ENCODE measurements around the gene DYNLT1.
A peak's percentile ranks its signal among the peaks of the same experiment; 100 is the strongest.
"Not testable (repeated sequence)": the region's sequence is repeated elsewhere in the genome, so short reads cannot be mapped to it uniquely, and the experiment has no call there.

DYNLT1 gene

DNA sequence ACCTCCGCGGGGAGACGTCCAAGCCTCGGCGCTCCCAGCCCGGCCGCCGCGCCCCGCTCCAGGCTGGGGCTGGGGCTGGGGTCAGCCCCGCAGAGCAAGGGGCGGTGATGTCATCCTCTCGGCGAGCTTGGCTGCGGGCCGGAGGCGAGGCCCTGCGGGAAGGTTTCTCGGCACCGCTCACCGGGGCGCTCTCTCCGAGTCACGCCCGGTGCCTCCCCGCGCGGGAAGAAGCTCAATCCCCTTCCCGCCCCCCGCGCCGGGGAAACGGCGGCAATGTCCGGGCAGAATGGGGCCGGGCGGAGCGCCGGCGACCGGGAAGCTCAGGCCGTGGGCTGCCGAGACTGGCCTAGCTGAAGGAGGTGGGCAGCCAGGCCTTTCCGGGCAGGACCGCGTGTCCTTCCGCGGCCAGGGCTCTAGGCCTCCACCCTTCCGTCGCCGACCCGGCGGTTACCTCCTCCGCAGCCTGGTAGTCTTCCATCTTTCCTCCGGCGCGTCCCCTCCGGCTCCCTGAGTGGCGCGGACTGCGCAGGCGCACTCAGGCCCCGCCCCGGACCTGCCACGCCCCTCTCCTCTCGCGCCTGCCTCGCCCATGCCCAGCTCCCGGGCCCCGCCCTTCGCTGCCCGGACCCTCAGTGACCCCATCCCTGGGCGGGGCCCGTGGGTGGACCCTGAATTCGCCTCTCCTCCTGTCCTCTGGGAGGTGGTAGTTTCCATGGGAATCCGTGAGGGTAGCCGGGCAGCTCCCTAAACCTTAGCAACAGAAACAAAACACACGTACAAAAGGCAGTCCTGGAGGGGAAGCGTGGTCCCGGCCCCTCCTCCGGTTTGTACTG is at the start of gene DYNLT1:
DYNLT1 (minus strand) TSS at position 513 of the 833 bp plus-strand sequence; CDS start at position 478, 35 bp downstream.
- DNase-seq (ENCODE audit: low read depth in 2 of 2) = peak; percentile 85 to 90

- DNase-seq (ENCODE audit: low read depth in 2 of 2) = no peak
Measured at GRCh38 chr6:158688860-158689259, 44.3 kb upstream of the DYNLT1 start.

DNA sequence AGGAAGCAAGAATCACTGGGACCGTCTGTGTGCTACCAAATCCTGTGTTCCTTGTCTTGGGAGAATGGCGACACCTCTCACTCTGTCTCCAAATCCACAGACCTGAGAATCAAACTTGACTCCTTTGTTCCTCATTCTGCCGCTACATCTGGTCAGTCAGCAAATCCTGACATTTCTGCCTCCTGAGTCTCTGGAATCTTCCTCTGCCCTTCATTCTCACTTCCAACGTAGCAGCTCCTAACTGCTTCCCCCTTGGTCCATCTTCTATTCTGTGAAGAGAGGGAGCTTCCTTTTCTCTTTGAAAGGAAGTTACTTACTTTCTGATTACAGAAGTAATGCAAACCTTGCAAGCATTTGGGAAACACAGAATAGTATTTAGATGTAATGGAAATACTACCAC is 43.0 kb upstream of the DYNLT1 start:
- DNase-seq (ENCODE audit: low read depth in 2 of 2) = no peak

DNA sequence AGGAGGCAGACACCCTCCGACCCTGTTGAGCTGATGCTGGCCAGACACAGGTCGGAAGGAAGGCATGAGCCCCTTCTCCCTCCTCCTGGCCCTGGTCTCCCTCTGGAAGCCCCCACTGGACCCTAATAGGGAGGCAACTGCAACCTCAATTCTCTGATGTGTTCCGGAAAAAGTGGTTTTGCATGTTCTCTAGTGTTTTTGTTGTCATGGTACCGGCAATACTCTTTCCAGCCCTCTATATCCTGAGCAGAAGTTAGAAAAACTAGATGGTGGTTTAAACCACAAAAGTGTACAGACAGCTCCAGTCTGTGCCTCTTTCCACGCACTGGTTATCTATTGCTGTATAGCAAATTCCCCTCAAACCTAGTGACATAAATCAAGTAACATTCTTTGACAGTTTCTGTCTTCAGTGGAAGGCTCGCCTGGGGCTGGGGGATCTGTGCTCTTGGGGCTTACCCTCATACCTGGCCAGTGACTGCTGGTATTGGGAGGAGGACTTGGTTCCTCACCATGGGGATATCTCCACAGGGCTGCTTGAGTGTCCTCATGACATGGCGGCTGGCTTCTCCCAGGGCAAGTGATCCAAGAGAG is 42.3 kb upstream of the DYNLT1 start:
- peak in 1 of 2 donors; percentile 7 for DNase-seq (ENCODE audit: low read depth in 2 of 2)

- DNase-seq (ENCODE audit: low read depth in 2 of 2) = no peak
Measured at GRCh38 chr6:158686311-158686710, 41.8 kb upstream of the DYNLT1 start.

GRCh38 chr6:158684745-158685324 is 40.3 kb upstream of the DYNLT1 start:
- DNase-seq (ENCODE audit: low read depth in 2 of 2) = no peak

DNA sequence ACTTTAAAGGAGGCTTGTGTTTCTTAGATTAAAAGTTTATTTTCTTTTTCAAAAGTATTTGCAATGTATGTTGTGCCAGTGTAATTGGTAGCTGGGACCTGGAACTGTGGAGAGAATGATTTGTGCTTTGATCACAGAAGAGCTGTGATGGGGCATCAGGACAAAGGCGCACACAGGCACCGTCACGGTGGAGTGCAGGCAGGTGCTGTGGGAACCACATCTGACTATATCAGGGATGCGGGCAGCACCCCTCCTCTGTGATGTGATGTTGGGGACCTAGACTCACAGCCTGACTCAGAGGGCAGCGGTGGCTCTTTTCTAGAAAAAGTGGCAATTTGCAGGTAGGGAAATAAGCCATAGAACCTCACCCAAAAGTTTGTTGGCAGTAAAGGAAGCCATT is 39.8 kb upstream of the DYNLT1 start:
- DNase-seq (ENCODE audit: low read depth in 2 of 2) = no peak

GRCh38 chr6:158680481-158680880 is 35.9 kb upstream of the DYNLT1 start:
- DNase-seq (ENCODE audit: low read depth in 2 of 2) = no peak

- DNase-seq (ENCODE audit: low read depth in 2 of 2) = no peak
Measured at GRCh38 chr6:158680015-158680414, 35.5 kb upstream of the DYNLT1 start.

DNA sequence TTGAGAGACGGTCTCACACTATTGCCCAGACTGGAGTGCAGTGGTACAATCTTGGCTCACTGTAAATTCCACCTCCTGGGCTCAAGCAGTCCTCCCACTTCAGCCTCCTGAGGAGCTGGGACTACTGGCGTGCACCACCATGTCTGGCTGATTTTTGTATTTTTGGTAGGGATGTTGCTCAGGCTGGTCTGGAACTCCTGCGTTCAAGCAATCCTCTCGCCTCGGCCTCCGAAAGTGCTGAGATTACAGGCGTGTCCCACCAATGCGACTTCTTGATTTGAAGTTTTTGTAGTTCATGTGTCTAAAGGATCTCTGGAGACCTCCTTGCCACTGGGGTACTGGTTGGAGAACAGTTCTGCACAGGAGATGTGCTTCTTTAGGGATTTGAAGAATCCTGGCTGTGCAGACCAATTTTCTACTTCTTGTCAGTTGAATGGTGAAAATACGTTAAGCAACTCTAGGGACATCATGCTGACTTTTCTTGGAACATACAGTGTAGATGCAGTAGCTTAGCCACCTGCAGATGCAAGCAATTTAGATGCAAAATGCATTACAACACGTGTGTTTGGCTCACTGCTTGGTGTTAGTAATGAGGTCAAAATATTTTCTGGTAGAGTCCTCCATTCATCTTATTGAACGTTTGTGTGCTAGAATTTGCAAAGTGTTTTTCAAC is 33.5 kb upstream of the DYNLT1 start:
- no peak for DNase-seq (ENCODE audit: low read depth in 2 of 2)

DNA sequence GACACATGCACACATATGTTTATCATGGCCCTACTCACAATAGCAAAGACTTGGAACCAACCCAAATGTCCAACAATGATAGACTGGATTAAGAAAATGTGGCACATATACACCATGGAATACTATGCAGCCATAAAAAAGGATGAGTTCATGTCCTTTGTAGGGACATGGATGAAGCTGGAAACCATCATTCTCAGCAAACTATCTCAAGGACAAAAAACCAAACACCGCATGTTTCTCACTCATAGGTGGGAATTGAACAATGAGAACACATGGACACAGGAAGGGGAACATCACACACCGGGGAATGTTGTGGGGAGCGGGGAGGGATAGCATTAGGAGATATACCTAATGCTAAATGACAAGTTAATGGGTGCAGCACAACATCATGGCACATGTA is 32.6 kb upstream of the DYNLT1 start:
- not testable (repeated sequence) for DNase-seq (ENCODE audit: low read depth in 2 of 2)

DNA sequence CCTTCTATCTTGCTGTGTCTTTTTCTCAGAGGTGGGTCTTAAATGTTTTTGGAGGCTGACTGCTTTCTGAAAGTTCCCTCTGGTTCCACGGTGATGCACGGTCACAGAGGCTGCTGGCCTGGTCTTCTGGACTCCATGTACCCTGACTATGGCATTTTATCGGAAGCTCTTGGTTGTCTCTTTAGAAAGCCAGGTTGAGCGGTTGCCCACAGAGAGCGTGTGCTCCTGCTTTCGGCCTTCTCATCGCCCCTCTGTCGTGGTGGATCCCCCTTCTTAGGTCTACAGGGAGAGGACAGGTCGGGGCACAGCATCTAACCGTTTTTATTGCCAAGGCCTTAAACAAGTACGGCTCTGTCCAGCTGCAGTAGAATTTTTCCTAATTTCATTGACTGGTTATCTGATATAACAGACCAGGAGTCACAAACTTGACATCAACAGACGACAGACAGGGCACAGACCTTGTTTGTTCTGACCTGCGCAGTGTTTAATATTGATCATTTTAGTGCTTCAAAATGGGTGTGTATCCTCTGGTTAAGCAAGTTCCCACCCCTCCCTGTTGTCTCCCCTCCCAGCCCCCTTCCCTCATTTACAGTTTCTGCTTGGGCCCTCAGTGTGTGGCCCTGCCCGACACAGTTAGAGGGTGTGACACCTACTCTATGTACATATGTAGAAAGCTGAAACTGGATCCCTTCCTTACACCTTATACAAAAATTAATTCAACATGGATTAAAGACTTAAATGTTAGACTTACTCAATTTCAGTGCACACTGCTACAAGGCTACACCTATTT is 30.0 kb upstream of the DYNLT1 start:
- no peak for DNase-seq (ENCODE audit: low read depth in 2 of 2)

GRCh38 chr6:158672726-158673125 is 28.2 kb upstream of the DYNLT1 start:
- no peak for DNase-seq (ENCODE audit: low read depth in 2 of 2)

- not testable (repeated sequence) for DNase-seq (ENCODE audit: low read depth in 2 of 2)
Measured at GRCh38 chr6:158672119-158672518, 27.6 kb upstream of the DYNLT1 start.

DNA sequence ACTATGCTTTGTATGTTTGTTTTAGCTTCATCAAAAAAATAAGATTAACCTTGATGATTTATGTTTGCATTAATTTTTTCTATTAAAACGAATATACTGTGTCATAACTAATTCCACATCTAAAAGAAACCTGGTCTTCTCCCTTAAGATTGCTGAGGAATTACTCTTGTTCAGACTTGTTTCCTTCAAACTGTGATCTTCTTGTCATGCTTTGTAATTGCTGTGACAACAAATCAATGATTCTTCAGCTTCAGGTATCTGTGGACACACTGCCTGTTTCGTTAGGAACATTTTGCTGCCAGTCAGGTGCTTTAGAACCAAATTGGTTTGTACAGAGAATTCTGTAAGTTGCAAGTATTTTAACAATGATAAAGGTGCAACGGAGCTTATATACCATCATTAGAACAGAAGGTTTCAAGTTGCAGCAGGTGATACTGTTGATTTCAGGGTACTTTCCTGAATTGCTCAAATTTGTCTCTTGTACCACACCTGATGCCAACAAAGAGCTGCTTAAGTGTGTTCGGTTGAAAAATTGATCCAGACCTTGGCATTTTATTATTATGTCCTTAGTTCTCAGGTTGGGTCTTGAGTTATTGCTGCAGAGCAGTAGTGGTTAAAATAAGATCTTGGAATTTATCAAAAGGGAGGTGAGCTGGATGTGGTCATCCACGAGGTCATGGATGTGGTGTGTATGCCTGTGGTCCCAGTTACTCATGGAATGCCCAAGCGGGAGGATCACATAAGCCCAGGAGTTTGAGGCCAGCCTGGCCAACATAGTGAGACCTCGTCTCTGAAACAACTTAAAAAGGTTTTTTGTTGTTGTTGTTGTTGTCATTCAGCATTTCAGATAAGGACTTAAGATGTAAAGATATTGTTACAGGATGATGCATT is 24.8 kb upstream of the DYNLT1 start:
- DNase-seq (ENCODE audit: low read depth in 2 of 2) = no peak

DNA sequence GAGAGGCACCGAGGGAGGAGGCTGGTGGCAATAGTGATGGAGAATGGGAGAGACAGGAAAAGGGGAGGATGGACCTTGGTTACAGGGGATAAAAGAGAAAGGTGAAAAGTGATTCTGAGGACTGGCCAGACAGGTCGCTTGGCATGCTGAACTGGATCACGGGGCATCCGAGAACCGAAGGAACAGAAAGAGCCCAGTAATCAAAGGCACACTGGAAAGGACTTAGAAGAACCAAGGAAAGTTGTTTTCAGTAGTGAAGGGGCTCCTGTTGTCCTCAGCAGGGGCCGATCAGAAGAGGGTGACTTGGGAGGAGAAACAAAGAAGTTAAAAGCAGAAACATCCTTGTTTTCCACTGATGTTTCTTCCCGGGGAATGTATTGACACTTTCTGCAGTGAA is 24.2 kb upstream of the DYNLT1 start:
- no peak for DNase-seq (ENCODE audit: low read depth in 2 of 2)

DNA sequence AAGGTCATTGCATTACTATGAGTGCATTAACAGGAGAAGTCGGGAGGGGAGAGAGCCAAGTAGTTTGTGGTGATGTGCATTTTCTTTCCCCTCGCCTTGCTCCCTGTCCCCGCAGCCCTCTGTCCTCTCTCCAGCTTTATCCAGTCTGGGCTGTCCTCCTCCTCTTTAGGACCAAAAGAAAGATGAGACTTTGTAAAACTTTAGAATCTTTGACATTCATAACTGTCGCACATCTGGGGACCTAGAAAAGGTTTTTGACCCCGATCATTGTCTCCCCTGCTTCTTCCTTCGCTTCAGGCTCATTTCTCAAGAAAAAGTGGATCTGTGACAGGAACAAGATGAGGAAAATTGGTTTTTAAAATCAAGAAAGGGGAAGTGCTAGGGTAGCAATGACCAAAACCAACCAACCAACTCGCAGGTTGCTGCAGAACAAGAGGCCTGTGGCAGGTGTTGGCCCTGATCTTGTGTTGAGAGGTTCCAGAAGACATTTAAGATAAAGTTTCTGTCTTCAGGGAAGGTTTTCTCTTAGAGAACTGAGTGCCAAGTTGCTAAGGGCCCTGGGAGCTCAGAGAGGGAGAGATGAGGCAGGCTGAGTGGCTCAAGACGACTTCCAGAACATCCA is 22.9 kb upstream of the DYNLT1 start:
- no peak for DNase-seq (ENCODE audit: low read depth in 2 of 2)

DNA sequence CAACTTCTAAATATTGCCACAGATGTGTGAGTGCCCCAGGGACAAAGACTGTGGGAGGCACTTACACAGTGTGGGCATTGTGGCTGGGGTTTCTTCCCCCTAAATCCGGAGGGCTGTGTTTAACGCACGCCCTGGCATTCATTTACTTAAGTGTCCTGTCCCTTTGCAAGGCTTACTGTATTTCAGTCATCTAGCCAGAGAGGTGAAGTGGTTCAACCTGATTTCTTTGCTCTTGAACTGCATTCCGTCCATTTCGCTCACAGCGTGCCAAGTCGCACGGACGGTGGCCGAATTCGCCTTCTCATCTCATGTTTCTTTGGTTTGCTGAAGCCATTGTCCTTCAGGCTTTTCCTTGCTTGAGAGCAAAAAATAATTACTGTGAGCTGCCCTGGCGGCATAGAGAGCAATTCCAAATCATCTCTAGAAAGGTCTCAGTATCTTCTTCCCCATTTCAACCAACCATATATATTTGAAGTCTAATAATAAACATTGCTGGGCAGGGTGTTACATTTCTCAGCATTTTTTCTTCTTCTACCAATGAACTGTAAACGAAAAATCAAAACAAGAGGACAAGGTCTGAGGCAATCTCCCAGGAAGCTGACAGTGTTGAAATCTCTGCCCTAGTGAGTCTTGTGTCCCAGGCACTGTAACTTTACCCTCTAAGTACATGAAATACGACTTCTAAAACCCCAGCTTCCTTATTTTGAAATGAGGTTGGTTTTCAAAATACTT is 22.3 kb upstream of the DYNLT1 start:
- no peak for DNase-seq (ENCODE audit: low read depth in 2 of 2)

GRCh38 chr6:158665332-158665731 is 20.8 kb upstream of the DYNLT1 start:
- no peak for DNase-seq (ENCODE audit: low read depth in 2 of 2)

Measured in stimulated activated CD4-positive, alpha-beta T cell treated with anti-CD3 and anti-CD28 coated beads, Interleukin-4, amount 100 ng/mL, for 48 hours (primary cell).